Muscle layer of duodenum (tissue), 2 donors: ENCODE results near the gene HCRT.

ENCODE experiments used
- H3K27ac ChIP-seq: one replicate; pipeline ENCODE4 v1.7.0; 2013; ENCODE audit warnings: mild to moderate bottlenecking, low read length
- H3K27me3 ChIP-seq: one replicate; pipeline ENCODE4 v1.7.0; 2013; ENCODE audit warnings: low read depth, mild to moderate bottlenecking, control low read depth, low read length
- H3K36me3 ChIP-seq, 2 donors: one replicate each; pipeline ENCODE4 v1.7.0; 2013; ENCODE audit warnings: low read length in 2 of 2, control low read depth in 1 of 2, mild to moderate bottlenecking in 1 of 2; ENCODE audit not compliant: insufficient read depth in 2 of 2, control insufficient read depth in 1 of 2
- H3K4me1 ChIP-seq, 2 donors: one replicate each; pipeline ENCODE4 v1.7.0; 2013; ENCODE audit warnings: low read length in 2 of 2, mild to moderate bottlenecking in 2 of 2, control low read depth in 1 of 2, moderate library complexity in 1 of 2; ENCODE audit not compliant: insufficient read depth in 2 of 2, control insufficient read depth in 1 of 2
- H3K4me3 ChIP-seq, 2 donors: one replicate each; pipeline ENCODE4 v1.7.0; 2013; ENCODE audit warnings: low read length in 2 of 2, low read depth in 1 of 2, mild to moderate bottlenecking in 1 of 2
- H3K9me3 ChIP-seq, 2 donors: one replicate each; pipeline ENCODE4 v1.7.0; 2013; ENCODE audit warnings: low read length in 2 of 2, control low read depth in 1 of 2, mild to moderate bottlenecking in 1 of 2; ENCODE audit not compliant: control insufficient read depth in 1 of 2
- donor health status: healthy.

Gene HCRT

GRCh38 chr17:42177684-42178083, 7.6 kb downstream of the HCRT start:
- peaks cover 11% of the 10 kb centered on the region for H3K27me3 ChIP-seq
- H3K4me1 ChIP-seq = peaks cover 0 to 14% of the 10 kb centered on the region in 2 donors
- no peaks in the 10 kb centered on the region for H3K9me3 ChIP-seq
- H3K27ac ChIP-seq = no peak overlapping the region
- no peak overlapping the region for H3K4me3 ChIP-seq
- no peaks in the 10 kb centered on the region for H3K36me3 ChIP-seq

- Histone ChIP-seq H3K9me3 (no peaks in the 10 kb centered on the region), H3K27ac (no peak overlapping the region), H3K27me3 (no peaks in the 10 kb centered on the region), H3K4me3 (no peak overlapping the region), H3K4me1 (no peaks in the 10 kb centered on the region), H3K36me3 (no peaks in the 10 kb centered on the region)
Observed at GRCh38 chr17:42174126-42174783, 11.0 kb downstream of the HCRT start.

- Histone ChIP-seq H3K4me1 (no peaks in the 10 kb centered on the region), H3K9me3 (no peaks in the 10 kb centered on the region), H3K27ac (no peak overlapping the region), H3K36me3 (no peaks in the 10 kb centered on the region), H3K27me3 (no peaks in the 10 kb centered on the region), H3K4me3 (no peak overlapping the region)
Observed at GRCh38 chr17:42171831-42172230, 13.4 kb downstream of the HCRT start.

GRCh38 chr17:42169351-42169750, 15.9 kb downstream of the HCRT start:
- H3K36me3 ChIP-seq = no peaks in the 10 kb centered on the region
- no peaks in the 10 kb centered on the region for H3K9me3 ChIP-seq
- no peaks in the 10 kb centered on the region for H3K27me3 ChIP-seq
- no peak overlapping the region for H3K4me3 ChIP-seq
- H3K4me1 ChIP-seq = no peaks in the 10 kb centered on the region
- H3K27ac ChIP-seq = no peak overlapping the region

- no peaks in the 10 kb centered on the region for H3K9me3 ChIP-seq
- no peaks in the 10 kb centered on the region for H3K36me3 ChIP-seq
- H3K27ac ChIP-seq = no peak overlapping the region
- H3K4me1 ChIP-seq = no peaks in the 10 kb centered on the region
- no peak overlapping the region for H3K4me3 ChIP-seq
- H3K27me3 ChIP-seq = no peaks in the 10 kb centered on the region
Observed at GRCh38 chr17:42167807-42168206, 17.4 kb downstream of the HCRT start.

- Histone ChIP-seq H3K36me3 (no peaks in the 10 kb centered on the region), H3K27ac (no peak overlapping the region), H3K4me1 (no peaks in the 10 kb centered on the region)
Observed at GRCh38 chr17:42166196-42166763, 19.0 kb downstream of the HCRT start.

GRCh38 chr17:42165751-42166150, 19.5 kb downstream of the HCRT start:
- Histone ChIP-seq H3K4me1 (no peaks in the 10 kb centered on the region), H3K27me3 (no peaks in the 10 kb centered on the region), H3K9me3 (no peaks in the 10 kb centered on the region), H3K4me3 (no peak overlapping the region), H3K36me3 (no peaks in the 10 kb centered on the region), H3K27ac (no peak overlapping the region)

More at GRCh38 chr17:42166196-42166763, 19.0 kb downstream of the HCRT start:
- Histone ChIP-seq H3K4me3 (no peak overlapping the region), H3K9me3 (no peaks in the 10 kb centered on the region), H3K27me3 (no peaks in the 10 kb centered on the region)

- no peaks in the 10 kb centered on the region for H3K9me3 ChIP-seq
- H3K27me3 ChIP-seq = no peaks in the 10 kb centered on the region
- no peaks in the 10 kb centered on the region for H3K4me1 ChIP-seq
Observed at GRCh38 chr17:42163696-42164407, 21.4 kb downstream of the HCRT start.

GRCh38 chr17:42163113-42163512, 22.1 kb downstream of the HCRT start:
- Histone ChIP-seq H3K27ac (no peak overlapping the region), H3K27me3 (no peaks in the 10 kb centered on the region), H3K4me3 (no peak overlapping the region), H3K4me1 (no peaks in the 10 kb centered on the region), H3K36me3 (no peaks in the 10 kb centered on the region), H3K9me3 (no peaks in the 10 kb centered on the region)

More at GRCh38 chr17:42163696-42164407, 21.4 kb downstream of the HCRT start:
- H3K4me3 ChIP-seq = no peak overlapping the region
- no peaks in the 10 kb centered on the region for H3K36me3 ChIP-seq
- H3K27ac ChIP-seq = no peak overlapping the region

- no peaks in the 10 kb centered on the region for H3K36me3 ChIP-seq
- no peak overlapping the region for H3K27ac ChIP-seq
- H3K4me3 ChIP-seq = no peak overlapping the region
- no peaks in the 10 kb centered on the region for H3K4me1 ChIP-seq
- no peaks in the 10 kb centered on the region for H3K9me3 ChIP-seq
- H3K27me3 ChIP-seq = no peaks in the 10 kb centered on the region
Observed at GRCh38 chr17:42160531-42160910, 24.7 kb downstream of the HCRT start.

- H3K27me3 ChIP-seq = no peaks in the 10 kb centered on the region
- no peaks in the 10 kb centered on the region for H3K9me3 ChIP-seq
- no peaks in the 10 kb centered on the region for H3K36me3 ChIP-seq
- no peak overlapping the region for H3K27ac ChIP-seq
- no peak overlapping the region for H3K4me3 ChIP-seq
- H3K4me1 ChIP-seq = no peaks in the 10 kb centered on the region
Observed at GRCh38 chr17:42159796-42160530, 25.3 kb downstream of the HCRT start.
